Activated CD4-positive, alpha-beta T cell treated with anti-CD3 and anti-CD28 coated beads, Interleukin-2, amount 50 U/mL, for 16 hours (primary cell): ENCODE data around the gene NHSL1.
A peak's percentile ranks its signal among the peaks of the same experiment; 100 is the strongest.

ENCODE experiments used
- DNase-seq: peaks from one replicate; pipeline ENCODE4 v3.0.0-alpha.2; 2020

NHSL1 gene

DNA sequence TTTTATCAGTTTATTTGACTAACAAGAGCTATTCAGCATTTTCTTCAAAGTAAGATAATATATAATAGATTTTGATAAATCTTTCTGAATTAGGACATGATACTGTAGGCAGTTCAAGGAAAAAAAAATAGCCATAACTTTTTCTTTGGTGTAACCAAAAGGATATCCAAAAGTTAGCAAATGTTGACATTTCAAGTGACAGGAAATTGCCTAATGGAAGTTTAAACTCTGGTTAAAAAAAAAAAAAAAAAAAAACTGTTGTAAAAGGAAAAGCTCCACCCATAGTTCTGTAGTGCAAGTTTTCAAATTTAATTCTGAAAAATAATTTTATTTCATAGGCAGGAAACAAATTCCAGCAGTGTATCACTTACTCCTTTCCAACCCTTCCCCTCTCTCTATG is 76.4 kb downstream of the NHSL1 start:
- no peak for DNase-seq

DNA sequence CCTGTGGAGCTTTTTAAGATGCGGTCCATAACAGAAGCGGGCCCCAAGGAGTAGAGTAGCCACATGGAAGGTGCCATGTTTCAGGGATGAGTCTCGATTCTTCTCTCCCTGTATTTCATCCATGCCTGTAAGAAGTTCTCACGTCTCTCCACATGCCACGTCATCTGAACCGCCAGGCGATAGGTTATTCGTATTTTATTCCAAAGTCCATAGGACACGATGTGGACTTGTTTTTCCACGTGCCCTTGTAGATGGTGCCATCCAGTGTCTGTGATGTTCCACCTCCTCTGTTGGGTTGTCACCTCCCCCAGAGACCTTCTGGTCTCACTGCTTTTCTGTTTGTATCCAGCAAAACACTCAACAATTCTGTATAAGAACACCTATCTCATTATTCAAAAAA is 77.7 kb downstream of the NHSL1 start:
- no peak for DNase-seq

DNA sequence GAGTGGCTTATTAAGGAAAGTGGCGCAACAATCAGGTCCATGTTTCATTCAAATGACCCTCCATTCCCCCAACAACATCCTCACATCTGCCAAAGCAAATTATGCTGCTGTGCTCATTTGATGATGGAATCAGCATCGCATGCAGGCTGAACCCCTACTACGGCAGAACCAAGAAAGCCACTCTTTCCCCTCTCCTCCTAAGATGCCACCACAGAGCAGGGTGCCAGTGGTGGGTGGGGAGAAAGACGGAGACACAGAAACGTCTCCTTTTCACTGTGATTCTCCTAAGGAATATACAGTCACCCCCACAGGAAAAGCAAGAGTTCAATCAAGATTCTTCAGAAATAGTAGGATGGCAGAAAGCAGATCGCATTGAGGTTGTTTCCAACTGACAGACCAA is 78.2 kb downstream of the NHSL1 start:
- no peak for DNase-seq

DNA sequence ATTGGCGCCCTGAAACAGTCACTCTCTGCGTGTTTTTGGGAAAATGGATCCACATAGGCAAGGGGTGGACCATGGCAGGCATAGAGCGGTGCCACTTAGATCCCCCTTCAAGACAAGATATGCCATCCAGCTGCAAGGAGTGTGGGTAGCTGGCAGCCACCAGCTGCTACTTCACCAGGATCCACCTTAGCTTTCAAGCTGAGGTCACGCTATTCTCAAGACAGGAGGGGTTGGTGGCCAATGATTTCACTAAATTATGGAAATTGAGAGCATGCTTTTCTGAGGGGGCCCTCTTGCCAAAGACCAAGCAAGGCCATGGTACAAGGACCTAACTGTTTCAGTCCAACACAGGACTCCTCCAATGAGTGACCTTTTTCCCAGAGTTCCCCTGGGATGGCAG is 78.9 kb downstream of the NHSL1 start:
- DNase-seq = no peak

DNA sequence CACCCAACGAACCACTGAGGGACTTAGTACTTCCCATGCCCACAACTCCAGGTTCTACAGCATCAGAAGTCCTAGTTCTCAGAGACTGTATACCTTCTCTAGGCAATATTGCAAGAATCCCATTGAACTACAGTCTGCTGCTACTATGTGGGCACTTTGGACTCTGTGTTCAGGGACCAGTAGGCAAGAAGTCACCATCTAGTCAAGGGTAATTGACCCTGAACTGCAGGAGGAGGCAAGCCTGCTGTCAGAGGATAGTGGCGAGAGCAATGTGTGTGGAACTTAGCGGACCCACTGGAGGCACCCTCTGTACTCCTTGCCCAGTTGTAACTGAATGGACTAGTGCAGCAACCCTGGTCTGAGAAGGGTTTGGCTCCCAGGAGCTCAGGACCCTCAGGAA is 79.5 kb downstream of the NHSL1 start:
- DNase-seq = no peak

DNA sequence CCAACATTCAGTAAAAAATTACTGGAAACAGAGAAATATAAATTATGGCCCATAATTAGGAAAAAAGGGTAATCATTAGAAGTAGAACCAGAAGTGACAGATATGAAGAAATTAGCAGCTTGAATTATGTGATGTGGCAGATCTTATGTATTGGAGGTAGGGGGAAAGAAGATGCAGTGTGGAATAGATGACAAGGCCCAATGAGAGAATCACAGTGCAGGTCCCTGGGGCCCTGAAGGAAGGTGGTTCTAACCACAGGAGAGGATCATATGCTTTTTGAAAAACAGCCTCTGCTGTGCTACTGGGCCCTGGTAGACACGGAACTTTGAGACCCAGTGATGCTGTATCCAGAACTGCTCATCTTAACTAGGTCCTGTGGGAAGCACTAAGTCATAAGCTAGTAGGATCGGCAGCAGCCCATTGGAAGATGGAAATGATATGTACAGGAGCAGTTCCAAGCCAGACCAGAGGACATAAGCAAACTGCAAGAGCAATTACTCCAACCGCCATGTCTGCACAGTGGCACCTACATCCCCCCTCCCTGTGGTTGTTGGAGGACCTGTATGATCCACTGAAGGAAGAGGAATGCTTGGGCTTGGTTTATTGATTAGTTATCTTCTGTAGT is 81.1 kb downstream of the NHSL1 start:
- DNase-seq = no peak

DNA sequence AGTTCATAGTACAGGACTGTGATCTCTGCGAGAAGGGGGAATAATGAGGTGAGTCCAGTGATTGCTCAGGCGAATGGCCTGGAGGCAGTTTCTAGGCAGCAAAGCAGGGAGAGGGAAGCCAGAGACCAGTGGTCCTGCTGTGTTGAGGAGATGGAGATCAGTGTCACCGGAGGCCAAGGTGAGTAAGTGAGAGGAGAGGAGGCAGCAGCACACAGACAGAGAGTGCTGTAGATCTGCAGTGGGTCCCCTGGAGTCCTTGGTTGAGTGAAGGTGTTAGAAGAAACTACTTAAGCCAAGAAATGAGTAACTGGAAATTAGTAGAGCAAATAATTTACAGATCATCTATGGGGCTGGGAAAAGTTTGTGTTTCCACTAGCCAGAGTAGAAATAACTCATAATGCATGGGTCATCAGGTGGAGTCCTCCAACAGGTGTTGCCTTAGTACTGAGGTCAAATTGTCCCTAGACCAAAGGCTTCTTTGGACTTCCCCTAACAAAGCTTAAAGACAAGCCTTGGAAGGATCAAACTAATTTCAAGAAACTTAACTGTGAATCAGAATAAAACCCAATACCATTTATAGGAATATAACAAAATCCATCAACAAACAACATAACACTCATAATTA is 81.7 kb downstream of the NHSL1 start:
- DNase-seq = no peak

DNA sequence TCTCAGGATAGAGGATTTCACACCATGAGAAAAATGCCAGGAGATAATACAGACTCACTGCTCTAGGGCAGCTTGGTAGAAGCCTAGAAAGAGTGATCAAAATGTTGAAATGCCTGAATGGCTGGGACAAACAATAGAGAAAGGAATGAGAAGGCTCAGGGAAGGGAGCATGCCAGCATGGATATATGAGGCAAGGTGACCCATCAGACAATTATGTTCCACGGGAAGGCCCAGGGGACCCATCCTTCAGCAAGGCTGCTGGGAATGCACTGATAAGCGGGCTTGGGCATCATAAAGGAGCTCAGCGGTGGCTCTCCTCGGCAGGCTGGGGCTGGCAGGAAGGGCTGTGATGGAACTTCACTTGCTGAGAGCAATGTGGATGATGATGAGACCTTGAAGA is 83.1 kb downstream of the NHSL1 start:
- no peak for DNase-seq

DNA sequence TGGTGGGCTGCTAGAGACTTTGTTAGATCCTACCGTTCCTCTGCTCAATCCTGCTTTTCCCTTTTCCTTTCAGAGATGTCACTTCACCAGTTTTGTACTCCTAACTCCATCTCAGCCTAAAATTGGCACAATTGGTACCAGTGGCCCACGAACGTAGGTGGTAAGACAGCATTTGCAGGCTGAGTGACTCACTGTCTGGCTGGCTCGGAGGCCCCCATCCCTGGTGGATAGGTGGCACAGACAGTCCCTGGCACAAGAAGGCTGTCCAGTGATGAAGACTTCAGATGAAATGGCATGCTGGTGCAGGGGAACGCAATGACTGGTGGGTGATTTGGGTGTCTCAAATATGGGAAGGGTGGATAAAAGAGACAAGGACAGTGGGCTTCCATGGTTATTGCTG is 84.2 kb downstream of the NHSL1 start:
- DNase-seq = no peak

DNA sequence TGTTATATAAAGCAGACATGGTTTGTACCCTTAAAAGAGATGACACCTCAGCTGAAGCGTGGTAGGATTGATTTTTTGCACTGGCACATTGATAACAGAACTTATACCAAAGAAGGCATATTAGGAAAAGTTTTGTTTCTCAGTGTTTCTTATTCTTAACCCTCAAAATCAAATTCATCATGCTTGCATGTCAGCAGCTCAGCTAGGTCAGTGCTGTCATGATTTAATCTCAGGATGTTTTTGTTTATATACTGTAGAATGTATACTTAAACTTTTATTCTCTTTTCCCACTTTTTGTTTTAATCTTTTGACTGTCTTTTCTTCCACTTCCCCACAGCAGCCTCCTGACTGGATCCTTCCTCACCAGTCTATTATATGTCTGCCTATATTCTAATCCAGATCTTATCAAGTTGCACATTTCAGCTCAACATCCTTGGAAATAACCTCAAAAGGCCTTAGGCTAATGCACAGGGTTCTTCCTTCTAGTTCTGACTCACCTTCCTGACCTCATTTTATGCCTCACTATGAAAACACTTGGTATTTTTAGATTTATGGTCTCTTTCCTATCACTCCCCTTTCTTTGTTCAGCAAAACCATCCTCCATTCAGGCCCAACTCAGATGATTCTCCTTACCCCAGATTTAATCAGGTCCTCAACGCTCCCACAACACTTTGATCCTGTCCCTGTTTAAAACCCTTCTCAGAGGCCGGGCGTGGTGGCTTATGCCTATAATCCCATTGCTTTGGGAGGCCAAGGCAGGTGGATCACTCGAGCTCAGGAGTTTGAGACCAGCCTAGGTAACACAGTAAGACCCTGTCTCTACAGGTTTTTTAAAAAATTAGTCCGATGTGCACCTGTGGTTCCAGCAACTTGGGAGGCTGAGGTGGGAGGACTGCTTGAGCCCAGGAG is 88.1 kb downstream of the NHSL1 start:
- peak; percentile 77 for DNase-seq

DNA sequence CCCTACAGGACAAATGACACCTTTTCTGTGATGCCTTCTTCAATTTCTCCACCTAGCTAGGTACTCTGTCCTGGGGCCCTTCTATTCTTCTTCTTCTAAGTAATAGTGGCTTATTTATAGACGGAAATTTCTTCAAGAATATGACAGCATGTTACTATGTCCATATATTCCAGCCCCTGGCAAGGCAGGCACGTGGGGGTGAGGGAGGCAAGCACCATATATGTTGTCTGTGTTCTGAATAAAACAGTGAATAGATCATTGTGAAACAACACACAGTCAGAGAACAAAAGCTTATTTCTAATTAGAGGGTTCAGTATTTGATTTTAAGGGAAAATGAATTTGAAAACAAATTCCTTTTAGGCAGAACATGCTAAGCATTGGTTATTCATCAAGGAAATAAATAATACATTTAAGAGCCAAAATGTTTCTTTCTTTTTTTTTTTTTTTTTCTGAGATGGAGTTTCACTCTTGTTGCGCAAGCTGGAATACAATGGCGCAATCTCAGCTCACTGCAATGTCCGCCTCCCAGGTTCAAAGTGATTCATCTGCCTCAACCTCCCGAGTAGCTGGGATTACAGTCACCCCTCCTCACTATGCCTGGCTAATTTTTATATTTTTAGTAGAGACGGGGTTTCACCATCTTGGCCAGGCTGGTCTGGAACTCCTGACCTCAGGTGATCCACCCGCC is 89.1 kb downstream of the NHSL1 start:
- no peak for DNase-seq

DNA sequence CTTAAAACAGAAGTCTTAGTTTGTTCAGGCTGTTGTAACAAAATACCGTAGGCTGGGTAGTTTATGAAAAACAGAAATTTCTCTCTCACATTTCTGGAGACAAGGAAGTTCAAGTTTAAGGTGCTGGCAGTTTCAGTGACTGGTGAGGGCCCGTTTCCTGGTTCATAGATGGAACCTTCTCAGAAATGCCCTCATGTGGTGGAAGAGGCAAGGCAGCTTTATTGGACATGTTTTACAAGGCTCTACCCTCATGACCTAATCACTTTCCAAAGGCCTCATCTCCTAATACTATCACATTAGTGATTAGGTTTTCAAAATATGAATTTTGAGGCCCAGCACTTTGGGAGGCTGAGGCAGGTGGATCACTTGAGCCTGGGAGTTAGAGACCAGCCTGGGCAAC is 92.9 kb downstream of the NHSL1 start:
- peak; percentile 27 for DNase-seq

DNA sequence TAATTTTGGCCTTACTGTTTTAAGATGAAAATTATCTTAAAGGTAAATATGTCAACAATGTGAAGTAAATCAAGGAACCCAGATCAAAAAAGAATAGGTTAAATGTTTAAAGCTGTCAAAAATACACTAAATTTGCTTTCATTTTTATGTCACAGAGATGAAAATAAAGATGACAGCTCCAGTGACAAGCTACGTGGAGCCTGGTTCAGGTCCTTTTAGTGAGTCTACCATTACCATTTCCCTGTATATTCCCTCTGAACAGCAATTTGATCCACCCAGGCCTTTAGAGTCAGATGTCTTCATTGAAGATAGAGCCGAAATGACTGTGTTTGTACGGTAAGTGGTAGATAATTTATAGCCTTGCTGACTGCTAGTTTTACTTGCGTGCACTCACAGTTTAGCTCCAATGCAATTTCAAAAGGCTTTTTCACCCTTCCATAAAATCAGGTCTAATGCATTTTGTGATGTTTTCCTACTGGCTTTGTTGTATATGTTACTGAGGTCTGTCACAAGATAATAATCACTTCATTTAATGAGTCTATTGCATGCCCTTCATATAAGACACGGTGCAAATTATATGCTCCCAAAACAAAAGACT is 93.4 kb downstream of the NHSL1 start:
- DNase-seq = no peak

DNA sequence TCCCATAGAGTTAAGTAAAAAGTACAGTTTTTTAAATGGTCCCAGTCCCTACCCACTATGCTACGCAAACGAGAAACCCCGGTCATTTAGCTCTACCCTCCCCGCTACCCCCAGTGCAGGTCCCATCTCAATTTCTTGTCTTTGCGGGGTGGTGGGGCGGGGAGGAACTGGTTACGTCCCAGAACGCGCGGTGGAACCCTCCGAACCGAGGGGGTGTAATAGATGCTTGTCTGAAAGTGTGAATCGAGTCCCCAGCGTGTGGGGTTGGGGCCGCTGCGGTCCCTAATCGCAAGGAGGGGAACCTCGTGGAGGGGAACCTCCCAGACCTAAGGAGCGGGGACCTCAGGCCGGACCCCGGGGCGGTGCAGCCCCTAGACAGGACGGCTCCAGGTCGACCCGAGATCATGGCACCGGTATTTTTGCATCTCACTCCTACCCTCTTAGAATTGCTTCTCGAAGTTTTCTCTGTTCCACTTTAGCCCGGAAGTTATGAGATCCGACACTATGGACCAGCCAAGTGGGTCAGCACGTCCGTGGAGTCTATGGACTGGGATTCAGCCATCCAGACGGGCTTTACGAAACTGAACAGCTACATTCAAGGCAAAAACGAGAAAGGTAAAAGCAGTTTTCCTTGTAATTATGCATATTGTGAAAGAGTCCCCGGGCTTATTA is 94.5 kb downstream of the NHSL1 start:
- DNase-seq = peak; percentile 17

DNA sequence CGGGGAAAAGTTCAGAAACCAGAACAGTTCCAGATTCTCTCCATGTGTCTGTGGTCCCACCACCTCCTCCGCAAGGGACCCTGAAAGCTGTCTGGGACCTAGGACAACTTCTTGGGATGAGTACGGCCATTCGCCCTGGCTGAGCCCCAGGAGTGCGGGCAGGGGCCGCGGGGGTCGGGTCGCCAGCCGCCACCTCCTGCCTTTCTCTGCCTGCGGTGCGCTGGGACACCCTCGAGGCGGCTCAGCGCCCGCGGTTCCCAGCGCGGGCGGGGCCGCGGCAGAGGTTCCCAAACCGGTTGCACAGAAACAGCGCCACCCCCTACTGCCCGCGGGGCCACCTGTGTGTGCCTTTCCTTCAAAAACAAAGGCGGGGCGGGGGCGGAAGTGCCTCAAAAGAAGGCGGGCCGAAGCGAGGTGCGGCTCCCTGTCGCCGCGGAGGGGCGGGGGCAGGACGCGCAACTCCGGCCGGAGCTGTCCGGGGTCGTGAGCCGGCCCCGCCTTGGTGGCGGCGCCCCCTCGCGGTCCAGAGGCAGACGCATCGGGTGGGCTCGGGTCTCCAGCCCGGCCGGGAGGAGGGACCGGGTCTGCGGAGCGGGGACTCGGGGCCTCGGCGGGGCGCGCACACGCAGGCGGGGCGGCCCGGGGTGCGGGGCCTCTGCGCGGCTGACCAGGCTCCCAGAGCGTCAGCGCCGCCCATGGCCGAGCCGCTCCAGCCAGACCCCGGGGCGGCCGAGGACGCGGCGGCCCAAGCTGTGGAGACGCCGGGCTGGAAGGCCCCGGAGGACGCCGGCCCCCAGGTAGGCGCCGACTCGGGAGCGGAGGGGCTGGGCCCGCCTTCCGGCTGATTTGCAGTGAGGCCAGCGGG is 95.3 kb downstream of the NHSL1 start, which contains the start of gene HEBP2:
Gene HEBP2 (plus strand): TSS at position 423 of the 865 bp plus-strand sequence. CDS start 273 bp downstream, at position 696.
- DNase-seq = peak; percentile 96

DNA sequence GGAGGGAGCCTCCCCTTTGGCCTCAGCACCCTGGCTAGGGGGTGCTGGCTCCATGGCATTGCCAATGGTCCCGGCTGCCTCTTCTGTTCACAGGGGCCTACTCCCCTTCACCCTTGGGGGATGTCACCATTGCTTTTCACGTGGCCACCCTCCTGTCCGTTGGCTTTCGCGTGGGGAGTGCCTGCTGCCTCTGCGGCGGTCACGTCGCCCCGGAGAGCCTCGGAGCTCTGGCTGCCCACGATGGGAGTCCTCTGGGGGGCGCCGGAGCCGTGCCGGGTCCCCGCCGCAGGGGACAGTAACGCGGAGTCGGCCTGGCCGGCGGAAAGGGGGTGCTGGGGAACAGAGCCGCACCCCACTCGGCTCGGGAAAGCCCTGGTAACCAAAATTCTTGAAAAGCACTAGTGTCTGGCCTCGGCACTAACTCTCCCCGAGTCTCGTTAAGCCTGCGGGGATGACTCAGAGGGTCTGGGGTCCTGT is 95.9 kb downstream of the NHSL1 start:
- DNase-seq = peak; percentile 15

DNA sequence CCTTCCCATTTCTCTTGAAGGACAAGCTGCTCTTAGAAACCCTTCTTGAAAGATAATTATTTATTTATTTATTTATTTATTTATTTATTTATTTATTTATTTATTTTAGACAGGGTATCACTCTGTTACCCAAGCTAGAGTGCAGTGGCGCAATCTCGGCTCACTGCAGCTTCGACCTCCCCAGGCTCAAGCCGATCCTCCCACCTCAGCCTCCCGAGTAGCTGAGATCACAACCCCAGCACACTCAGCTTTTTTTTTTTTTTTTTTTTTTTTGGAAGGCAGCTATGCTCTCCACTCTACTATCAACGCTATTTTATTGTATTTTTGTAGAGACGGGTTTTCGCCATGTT is 96.5 kb downstream of the NHSL1 start:
- no peak for DNase-seq

DNA sequence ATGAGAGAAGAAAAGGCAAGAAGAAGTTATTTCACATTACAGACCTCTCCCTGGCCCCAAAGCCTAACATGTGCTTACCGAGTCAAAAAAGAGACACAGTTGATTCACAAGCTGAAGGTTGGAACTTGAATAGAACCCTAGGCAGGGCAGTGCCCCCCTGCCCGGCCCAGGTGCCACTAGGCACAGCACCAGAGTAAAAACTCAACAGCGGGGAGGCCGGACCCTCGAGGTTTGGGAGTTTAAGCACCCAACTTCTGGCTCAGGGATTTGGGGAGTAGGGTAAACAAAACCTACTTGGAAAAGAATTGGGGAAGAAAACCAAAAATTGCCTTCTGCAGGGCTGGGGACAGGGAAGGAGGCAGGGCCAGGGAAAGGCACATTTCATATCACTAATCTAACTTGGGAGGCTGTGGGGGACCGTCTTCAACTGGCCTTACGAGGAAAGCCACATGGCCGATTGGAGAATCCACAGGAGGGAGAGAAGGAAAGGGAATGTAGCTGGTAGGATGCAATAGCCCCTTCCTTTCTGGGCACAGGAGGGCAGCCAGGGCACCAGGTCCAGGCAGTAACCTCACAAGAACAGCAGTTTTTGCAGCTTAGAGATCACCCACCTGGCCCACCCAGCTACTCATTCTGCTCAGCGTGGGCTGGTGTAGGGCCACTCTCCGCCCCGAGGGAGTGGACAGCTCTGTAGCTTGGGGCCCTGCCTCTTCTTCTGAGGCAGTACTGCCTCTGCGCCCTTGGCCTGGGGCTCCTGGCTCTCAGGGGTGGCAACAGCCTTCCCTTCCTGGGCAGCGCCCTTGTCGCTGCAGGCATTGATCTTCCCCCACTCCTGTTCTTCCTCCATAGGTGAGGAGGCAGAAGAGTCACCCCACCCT is 97.1 kb downstream of the NHSL1 start:
- DNase-seq = no peak

DNA sequence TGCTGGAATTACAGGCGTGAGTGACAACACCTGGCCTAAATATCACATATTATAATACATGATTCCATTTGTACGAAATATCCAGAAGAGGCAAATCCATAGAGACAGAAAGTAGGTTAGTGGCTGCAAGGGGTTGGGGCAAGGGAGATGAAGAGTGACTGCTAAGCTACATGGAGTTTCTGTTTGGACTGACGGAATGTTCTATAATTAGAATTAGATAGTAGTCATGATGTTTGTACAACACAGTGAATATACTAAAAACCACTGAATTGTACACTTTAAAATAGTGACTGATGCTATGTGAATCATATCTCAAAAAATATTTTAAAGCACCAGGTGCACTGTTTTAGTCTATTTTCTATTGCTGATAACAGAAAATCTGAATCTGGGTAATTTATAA is 99.0 kb downstream of the NHSL1 start:
- no peak for DNase-seq
